Measurements from ENCODE around the gene GH1. TPM values are rescaled to one million over a fixed set of nuclear protein-coding genes. Genes with fewer than 3 reads are reported as not detected.

Gene GH1
- total and polyA plus RNA-seq, 9 donors: 0.18 TPM; not detected in 8

Other genes starting within 250 kb of the GH1 start
- gene LIMD2, start 218.7 kb downstream of the GH1 start, total RNA-seq: 7.7 TPM
- gene LIMD2, start 218.7 kb downstream of the GH1 start, polyA plus RNA-seq (ENCODE audit: insufficient read depth in 1 of 8, insufficient read length in 8 of 8, low replicate concordance in 1 of 8): 10 to 100 TPM in 5 of 8 donors, 1 to 10 TPM in 3; 9.0 to 15.5 (median 11.7) TPM
- gene STRADA, start 177.0 kb downstream of the GH1 start, total RNA-seq: 15.1 TPM
- gene STRADA, start 177.0 kb downstream of the GH1 start, polyA plus RNA-seq (ENCODE audit: insufficient read depth in 1 of 8, insufficient read length in 8 of 8, low replicate concordance in 1 of 8): 10 to 100 TPM; 20.3 to 35.4 (median 26.1) TPM
- 39.1 TPM for gene CCDC47, start 145.2 kb downstream of the GH1 start, total RNA-seq
- gene CCDC47, start 145.2 kb downstream of the GH1 start, polyA plus RNA-seq (ENCODE audit: insufficient read depth in 1 of 8, insufficient read length in 8 of 8, low replicate concordance in 1 of 8): 10 to 100 TPM; 42.5 to 65.9 (median 52.9) TPM
- 61.8 TPM for gene DDX42, start 144.7 kb downstream of the GH1 start, total RNA-seq
- gene DDX42, start 144.7 kb downstream of the GH1 start, polyA plus RNA-seq (ENCODE audit: insufficient read depth in 1 of 8, insufficient read length in 8 of 8, low replicate concordance in 1 of 8): 100 to 1,000 TPM in 4 of 8 donors, 10 to 100 TPM in 4; 85.6 to 110 (median 96.5) TPM
- gene PSMC5, start 91.4 kb downstream of the GH1 start, total RNA-seq: 20.3 TPM
- 100 to 1,000 TPM; 101 to 127 (median 114) TPM for gene PSMC5, start 91.4 kb downstream of the GH1 start, polyA plus RNA-seq (ENCODE audit: insufficient read depth in 1 of 8, insufficient read length in 8 of 8, low replicate concordance in 1 of 8)
- 29.1 TPM for gene FTSJ3, start 91.2 kb downstream of the GH1 start, total RNA-seq
- gene FTSJ3, start 91.2 kb downstream of the GH1 start, polyA plus RNA-seq (ENCODE audit: insufficient read depth in 1 of 8, insufficient read length in 8 of 8, low replicate concordance in 1 of 8): 10 to 100 TPM; 35.2 to 45.4 (median 37.5) TPM
- gene SMARCD2, start 76.2 kb downstream of the GH1 start, total RNA-seq: 39.1 TPM
- gene SMARCD2, start 76.2 kb downstream of the GH1 start, polyA plus RNA-seq (ENCODE audit: insufficient read depth in 1 of 8, insufficient read length in 8 of 8, low replicate concordance in 1 of 8): 10 to 100 TPM; 24.5 to 41.9 (median 31.7) TPM
- 8.5 TPM for gene CSH2, start 45.2 kb downstream of the GH1 start, total RNA-seq
- gene CSH2, start 45.2 kb downstream of the GH1 start, polyA plus RNA-seq (ENCODE audit: insufficient read depth in 1 of 8, insufficient read length in 8 of 8, low replicate concordance in 1 of 8): 10 to 100 TPM in 1 of 8 donors, 1 to 10 TPM in 4, under 1 TPM in 2, not detected in 1; 0.31 to 10.1 (median 2.7) TPM
- 0.27 TPM for gene GH2, start 36.9 kb downstream of the GH1 start, total RNA-seq
- under 1 TPM in 1 of 8 donors, not detected in 7; 0.35 TPM for gene GH2, start 36.9 kb downstream of the GH1 start, polyA plus RNA-seq (ENCODE audit: insufficient read depth in 1 of 8, insufficient read length in 8 of 8, low replicate concordance in 1 of 8)
- gene CSH1, start 22.3 kb downstream of the GH1 start, total RNA-seq: 21.9 TPM
- gene CSH1, start 22.3 kb downstream of the GH1 start, polyA plus RNA-seq (ENCODE audit: insufficient read depth in 1 of 8, insufficient read length in 8 of 8, low replicate concordance in 1 of 8): 10 to 100 TPM in 2 of 8 donors, 1 to 10 TPM in 5, under 1 TPM in 1; 0.78 to 15.9 (median 3.9) TPM
- 0.27 TPM for gene CSHL1, start 7.6 kb downstream of the GH1 start, total RNA-seq
- gene CSHL1, start 7.6 kb downstream of the GH1 start, polyA plus RNA-seq (ENCODE audit: insufficient read depth in 1 of 8, insufficient read length in 8 of 8, low replicate concordance in 1 of 8): under 1 TPM in 3 of 8 donors, not detected in 5; 0.28 to 0.55 (median 0.30) TPM
- gene CD79B, start 13.5 kb upstream of the GH1 start, total RNA-seq: 3.8 TPM
- gene CD79B, start 13.5 kb upstream of the GH1 start, polyA plus RNA-seq (ENCODE audit: insufficient read depth in 1 of 8, insufficient read length in 8 of 8, low replicate concordance in 1 of 8): 1 to 10 TPM; 1.8 to 4.3 (median 2.5) TPM
- gene SCN4A, start 54.1 kb upstream of the GH1 start, total RNA-seq: 23.3 TPM
- gene SCN4A, start 54.1 kb upstream of the GH1 start, polyA plus RNA-seq (ENCODE audit: insufficient read depth in 1 of 8, insufficient read length in 8 of 8, low replicate concordance in 1 of 8): 10 to 100 TPM; 16.3 to 46.8 (median 36.8) TPM
- gene PRR29, start 79.5 kb upstream of the GH1 start, total RNA-seq: 0.75 TPM
- 1 to 10 TPM; 1.9 to 4.0 (median 3.0) TPM for gene PRR29, start 79.5 kb upstream of the GH1 start, polyA plus RNA-seq (ENCODE audit: insufficient read depth in 1 of 8, insufficient read length in 8 of 8, low replicate concordance in 1 of 8)
- 34.3 TPM for gene ICAM2, start 101.8 kb upstream of the GH1 start, total RNA-seq
- gene ICAM2, start 101.8 kb upstream of the GH1 start, polyA plus RNA-seq (ENCODE audit: insufficient read depth in 1 of 8, insufficient read length in 8 of 8, low replicate concordance in 1 of 8): 10 to 100 TPM; 26.4 to 35.1 (median 30.3) TPM
- gene ERN1, start 211.3 kb upstream of the GH1 start, total RNA-seq: 4.8 TPM
- 1 to 10 TPM; 3.4 to 5.7 (median 4.7) TPM for gene ERN1, start 211.3 kb upstream of the GH1 start, polyA plus RNA-seq (ENCODE audit: insufficient read depth in 1 of 8, insufficient read length in 8 of 8, low replicate concordance in 1 of 8)

Data from muscle of leg (tissue), 9 donors.